ENCODE data around the gene VWA3B. TPM values are rescaled to one million over a fixed set of nuclear protein-coding genes. Genes with fewer than 3 reads are reported as not detected.

The VWA3B gene
- total RNA-seq, 1 experiment from 2014 or later, result 1.0 TPM

GRCh38 chr2:98191883-98192282 is 104.9 kb downstream of the VWA3B start:
- Histone ChIP-seq H3K36me3 (replicated peaks; ENCODE audit: control insufficient read depth, insufficient read depth, low read length) (no peaks in the 10 kb centered on the region), H3K27me3 (ENCODE audit: control insufficient read depth, insufficient read depth, low read length) (no peaks in the 10 kb centered on the region), H3K4me3 (ENCODE audit: insufficient read depth, low read depth, low read length) (no peak overlapping the region)
- DNase-seq, result no peak

- no peaks in the 10 kb centered on the region for H3K36me3 ChIP-seq (replicated peaks; ENCODE audit: control insufficient read depth, insufficient read depth, low read length)
- no peak overlapping the region for H3K4me3 ChIP-seq (ENCODE audit: insufficient read depth, low read depth, low read length)
- no peak for DNase-seq
- H3K27me3 ChIP-seq (ENCODE audit: control insufficient read depth, insufficient read depth, low read length), result no peaks in the 10 kb centered on the region
Measured at GRCh38 chr2:98201576-98201975, 114.6 kb downstream of the VWA3B start.

DNA sequence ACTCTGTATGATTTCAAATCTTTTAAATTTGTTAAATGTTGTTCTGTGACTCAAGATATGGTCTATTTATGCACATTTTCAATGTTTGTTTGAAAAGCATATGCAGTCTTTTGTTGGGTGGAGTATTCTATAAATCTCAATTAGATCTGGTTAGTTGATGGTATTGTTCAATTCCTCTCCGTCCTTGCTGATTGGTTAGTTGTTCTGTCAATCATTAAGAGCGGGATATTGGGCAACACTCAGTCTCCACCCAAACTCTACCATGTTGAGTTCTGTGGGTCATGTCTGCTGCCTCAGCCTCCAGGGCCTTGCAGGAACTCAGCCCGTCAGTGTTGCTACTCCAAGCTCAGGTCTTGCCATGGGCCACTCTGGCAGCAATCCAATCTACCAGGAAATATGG is 118.9 kb downstream of the VWA3B start:
- H3K4me3 ChIP-seq (ENCODE audit: insufficient read depth, low read depth, low read length), result no peak overlapping the region
- no peaks in the 10 kb centered on the region for H3K27me3 ChIP-seq (ENCODE audit: control insufficient read depth, insufficient read depth, low read length)
- no peaks in the 10 kb centered on the region for H3K36me3 ChIP-seq (replicated peaks; ENCODE audit: control insufficient read depth, insufficient read depth, low read length)
- DNase-seq, result no peak

GRCh38 chr2:98212092-98213000 is 125.4 kb downstream of the VWA3B start:
- H3K36me3 ChIP-seq (replicated peaks; ENCODE audit: control insufficient read depth, insufficient read depth, low read length), result no peaks in the 10 kb centered on the region
- DNase-seq, result no peak
- H3K27me3 ChIP-seq (ENCODE audit: control insufficient read depth, insufficient read depth, low read length), result no peaks in the 10 kb centered on the region
- H3K4me3 ChIP-seq (ENCODE audit: insufficient read depth, low read depth, low read length), result no peak overlapping the region

DNA sequence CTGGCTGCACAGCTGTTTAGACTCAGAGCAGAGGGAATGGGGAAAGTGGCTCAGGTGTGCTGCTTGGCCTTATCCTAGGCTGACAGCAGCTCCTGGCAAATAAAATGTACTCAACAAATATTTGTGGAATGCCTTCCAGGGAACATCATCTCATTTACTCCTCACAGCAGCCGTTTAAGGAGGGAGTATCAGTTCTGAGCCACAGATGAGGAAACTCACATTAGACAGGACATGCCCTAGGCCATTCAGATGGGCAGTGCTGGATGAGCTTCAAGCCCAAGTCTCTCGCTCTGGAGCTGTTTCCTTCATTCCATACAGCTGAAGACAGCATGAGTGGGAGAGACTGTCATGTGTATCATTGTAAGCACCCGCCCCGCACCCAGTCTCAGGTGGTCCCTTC is 129.6 kb downstream of the VWA3B start:
- H3K27me3 ChIP-seq (ENCODE audit: control insufficient read depth, insufficient read depth, low read length), result no peaks in the 10 kb centered on the region
- no peak for DNase-seq
- H3K36me3 ChIP-seq (replicated peaks; ENCODE audit: control insufficient read depth, insufficient read depth, low read length), result no peaks in the 10 kb centered on the region
- H3K4me3 ChIP-seq (ENCODE audit: insufficient read depth, low read depth, low read length), result no peak overlapping the region

DNA sequence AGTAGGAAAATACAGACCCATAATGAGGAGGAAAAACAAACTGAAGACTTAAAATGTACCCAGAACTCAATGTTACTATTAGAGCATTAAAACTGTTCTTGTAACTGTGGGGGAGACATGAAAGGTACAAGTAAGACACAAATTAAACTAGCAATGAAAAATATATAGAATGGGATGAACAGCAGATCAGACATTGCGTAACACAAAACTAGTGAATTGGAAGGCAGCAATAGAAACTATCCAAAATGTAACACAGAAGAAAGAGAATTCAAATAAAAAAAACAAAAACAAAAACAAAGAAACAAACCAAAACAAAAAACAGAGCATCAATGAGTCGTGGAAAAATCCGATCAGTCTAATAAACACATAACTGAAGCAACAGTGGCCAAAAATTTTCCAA is 132.2 kb downstream of the VWA3B start:
- Histone ChIP-seq H3K4me3 (ENCODE audit: insufficient read depth, low read depth, low read length) (no peak overlapping the region), H3K36me3 (replicated peaks; ENCODE audit: control insufficient read depth, insufficient read depth, low read length) (no peaks in the 10 kb centered on the region), H3K27me3 (ENCODE audit: control insufficient read depth, insufficient read depth, low read length) (no peaks in the 10 kb centered on the region)
- no peak for DNase-seq

DNA sequence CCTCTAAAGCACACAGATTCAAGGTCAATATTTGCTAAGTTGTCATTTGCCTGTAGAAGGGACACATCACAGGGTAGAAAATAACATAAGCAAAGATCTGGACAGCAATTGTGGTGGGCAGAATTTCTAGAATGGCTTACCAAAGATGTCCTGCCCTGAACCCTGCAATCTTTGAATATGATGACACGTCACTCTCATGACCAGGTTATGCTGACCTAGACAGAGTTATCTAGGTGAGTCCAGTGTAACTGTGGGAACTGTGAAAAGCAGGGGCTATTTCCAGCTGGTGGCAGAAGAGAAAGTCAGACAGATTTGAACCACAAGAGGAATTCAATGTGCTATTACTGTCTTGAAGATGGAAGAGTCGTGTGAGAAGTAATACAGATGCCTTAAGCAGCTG is 147.0 kb downstream of the VWA3B start:
- no peak overlapping the region for H3K4me3 ChIP-seq (ENCODE audit: insufficient read depth, low read depth, low read length)
- no peaks in the 10 kb centered on the region for H3K27me3 ChIP-seq (ENCODE audit: control insufficient read depth, insufficient read depth, low read length)
- H3K36me3 ChIP-seq (replicated peaks; ENCODE audit: control insufficient read depth, insufficient read depth, low read length), result no peaks in the 10 kb centered on the region
- DNase-seq, result no peak

- no peaks in the 10 kb centered on the region for H3K27me3 ChIP-seq (ENCODE audit: control insufficient read depth, insufficient read depth, low read length)
- H3K36me3 ChIP-seq (replicated peaks; ENCODE audit: control insufficient read depth, insufficient read depth, low read length), result no peaks in the 10 kb centered on the region
- H3K4me3 ChIP-seq (ENCODE audit: insufficient read depth, low read depth, low read length), result no peak overlapping the region
- DNase-seq, result no peak
Measured at GRCh38 chr2:98234776-98235175, 147.8 kb downstream of the VWA3B start.

DNA sequence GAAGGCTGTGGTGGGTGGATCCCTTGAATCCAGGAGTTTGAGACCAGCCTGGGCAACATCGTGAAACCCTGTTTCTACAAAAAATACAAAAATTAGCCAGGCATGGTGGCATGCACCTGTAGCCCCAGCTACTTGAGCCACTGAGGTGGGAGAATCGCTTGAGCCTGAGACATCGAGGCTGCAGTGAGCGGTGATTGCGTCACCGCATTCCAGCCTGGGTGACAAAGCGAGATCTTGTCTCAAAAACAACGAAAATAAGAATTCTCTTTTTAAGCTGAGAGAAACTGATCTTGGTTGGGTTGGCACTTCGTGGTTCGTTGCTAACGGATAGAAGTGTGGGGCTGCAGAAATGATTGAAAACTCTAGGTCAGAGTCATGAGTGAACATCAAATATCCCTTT is 150.0 kb downstream of the VWA3B start:
- no peak overlapping the region for H3K4me3 ChIP-seq (ENCODE audit: insufficient read depth, low read depth, low read length)
- DNase-seq, result no peak

GRCh38 chr2:98240786-98241398 is 153.9 kb downstream of the VWA3B start:
- Histone ChIP-seq H3K27me3 (ENCODE audit: control insufficient read depth, insufficient read depth, low read length) (no peaks in the 10 kb centered on the region), H3K36me3 (replicated peaks; ENCODE audit: control insufficient read depth, insufficient read depth, low read length) (no peaks in the 10 kb centered on the region), H3K4me3 (ENCODE audit: insufficient read depth, low read depth, low read length) (no peak overlapping the region)
- DNase-seq, result no peak

More for the DNA sequence above, 150.0 kb downstream of the VWA3B start:
- no peaks in the 10 kb centered on the region for H3K36me3 ChIP-seq (replicated peaks; ENCODE audit: control insufficient read depth, insufficient read depth, low read length)
- H3K27me3 ChIP-seq (ENCODE audit: control insufficient read depth, insufficient read depth, low read length), result no peaks in the 10 kb centered on the region

DNA sequence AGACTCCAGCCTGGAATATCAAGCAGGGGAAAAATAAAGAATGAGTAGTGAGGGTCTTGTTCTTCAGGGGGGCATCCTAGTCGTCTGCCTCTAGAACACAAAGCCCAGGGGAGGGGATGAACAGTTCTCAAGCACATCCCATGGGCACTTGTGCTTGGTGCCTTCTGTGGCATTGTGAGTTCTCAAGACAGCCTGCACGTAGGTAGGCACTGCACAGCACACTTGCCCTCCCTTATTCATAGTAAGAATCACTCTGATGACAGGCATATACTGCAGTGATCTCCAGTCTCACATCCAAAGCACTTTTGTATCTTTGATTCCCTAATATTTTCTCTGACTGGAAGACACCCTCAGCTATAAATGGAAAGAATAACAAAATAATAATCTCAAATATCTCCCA is 154.6 kb downstream of the VWA3B start:
- no peak for DNase-seq
- Histone ChIP-seq H3K36me3 (replicated peaks; ENCODE audit: control insufficient read depth, insufficient read depth, low read length) (no peaks in the 10 kb centered on the region), H3K27me3 (ENCODE audit: control insufficient read depth, insufficient read depth, low read length) (no peaks in the 10 kb centered on the region), H3K4me3 (ENCODE audit: insufficient read depth, low read depth, low read length) (no peak overlapping the region)

GRCh38 chr2:98242003-98242402 is 155.0 kb downstream of the VWA3B start:
- DNase-seq, result no peak
- H3K27me3 ChIP-seq (ENCODE audit: control insufficient read depth, insufficient read depth, low read length), result no peaks in the 10 kb centered on the region
- H3K36me3 ChIP-seq (replicated peaks; ENCODE audit: control insufficient read depth, insufficient read depth, low read length), result no peaks in the 10 kb centered on the region
- no peak overlapping the region for H3K4me3 ChIP-seq (ENCODE audit: insufficient read depth, low read depth, low read length)

DNA sequence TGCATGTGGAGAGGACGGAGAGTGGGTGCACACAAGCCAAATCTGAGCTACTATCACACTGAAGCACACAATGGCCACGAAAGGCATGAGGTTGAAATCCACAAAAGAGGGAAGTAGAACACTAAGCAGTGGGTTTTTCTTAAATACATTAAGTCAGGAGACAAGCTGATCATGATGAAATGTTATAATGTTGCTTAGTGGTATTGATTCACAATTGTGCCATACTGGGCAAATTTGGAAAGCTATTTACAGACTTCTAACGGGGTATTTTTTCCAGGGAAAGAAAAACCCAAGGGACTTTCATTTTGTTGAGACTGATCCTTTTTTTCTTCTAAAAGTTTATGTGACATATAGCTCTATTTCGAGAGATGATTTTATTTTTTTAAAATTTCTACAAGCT is 158.5 kb downstream of the VWA3B start:
- Histone ChIP-seq H3K4me3 (ENCODE audit: insufficient read depth, low read depth, low read length) (no peak overlapping the region), H3K27me3 (ENCODE audit: control insufficient read depth, insufficient read depth, low read length) (no peaks in the 10 kb centered on the region), H3K36me3 (replicated peaks; ENCODE audit: control insufficient read depth, insufficient read depth, low read length) (no peaks in the 10 kb centered on the region)
- DNase-seq, result no peak

- no peak for DNase-seq
Measured at GRCh38 chr2:98247383-98247782, 160.4 kb downstream of the VWA3B start.

GRCh38 chr2:98252038-98252773 is 165.2 kb downstream of the VWA3B start:
- Histone ChIP-seq H3K27me3 (ENCODE audit: control insufficient read depth, insufficient read depth, low read length) (no peaks in the 10 kb centered on the region), H3K36me3 (replicated peaks; ENCODE audit: control insufficient read depth, insufficient read depth, low read length) (no peaks in the 10 kb centered on the region), H3K4me3 (ENCODE audit: insufficient read depth, low read depth, low read length) (no peak overlapping the region)
- no peak for DNase-seq

More at GRCh38 chr2:98247383-98247782, 160.4 kb downstream of the VWA3B start:
- H3K36me3 ChIP-seq (replicated peaks; ENCODE audit: control insufficient read depth, insufficient read depth, low read length), result no peaks in the 10 kb centered on the region
- no peak overlapping the region for H3K4me3 ChIP-seq (ENCODE audit: insufficient read depth, low read depth, low read length)
- no peaks in the 10 kb centered on the region for H3K27me3 ChIP-seq (ENCODE audit: control insufficient read depth, insufficient read depth, low read length)

Measured in H7 (cell line).